MCF 10A (cell line): ENCODE measurements around the gene FRY. TPM values are rescaled to one million over a fixed set of nuclear protein-coding genes. Genes with fewer than 3 reads are reported as not detected.

Source experiments
- BruUV-seq: library from RNA; stranded (reverse); fragments of 400-500 nt; replicated peaks from 2 replicates; lab custom pipeline; 2021; lab: Mats Ljungman, UMichigan
- CTCF ChIA-PET: fragments of 300-600 bp; sonication (Branson Sonifier 250); formaldehyde crosslinking; extraction: SDS; loops from one replicate; lab custom pipeline; 2021; ENCODE audit warnings: antibody characterized with exemption, inconsistent platforms; lab: Yijun Ruan, JAX
- POLR2A ChIA-PET: fragments of 300-600, 350-650 bp; sonication (Branson Sonifier 250); formaldehyde crosslinking; extraction: SDS; loops from one replicate; lab custom pipeline; 2020; ENCODE audit warnings: antibody characterized with exemption, inconsistent platforms; lab: Yijun Ruan, JAX
- DNase-seq: peaks from one replicate; pipeline ENCODE4 v3.0.0-alpha.2; 2018; ENCODE audit not compliant: unreplicated experiment
- H3K27ac Mint-ChIP-seq: one replicate; pipeline ENCODE4 v1.8.0; 2022; ENCODE audit warnings: mild to moderate bottlenecking, low read depth, mixed read lengths; ENCODE audit not compliant: unreplicated experiment
- H3K27me3 Mint-ChIP-seq: one replicate; pipeline ENCODE4 v1.8.0; 2022; ENCODE audit warnings: mixed read lengths; ENCODE audit not compliant: insufficient read depth, unreplicated experiment
- H3K36me3 Mint-ChIP-seq: one replicate; pipeline ENCODE4 v1.8.0; 2022; ENCODE audit warnings: mild to moderate bottlenecking, moderate library complexity, mixed read lengths; ENCODE audit not compliant: insufficient read depth, unreplicated experiment
- H3K4me1 Mint-ChIP-seq: one replicate; pipeline ENCODE4 v1.8.0; 2022; ENCODE audit warnings: mixed read lengths; ENCODE audit not compliant: insufficient read depth, unreplicated experiment
- H3K4me3 Mint-ChIP-seq: one replicate; pipeline ENCODE4 v1.8.0; 2022; ENCODE audit warnings: mild to moderate bottlenecking, moderate library complexity, mixed read lengths; ENCODE audit not compliant: unreplicated experiment
- H3K9me3 Mint-ChIP-seq: one replicate; pipeline ENCODE4 v1.8.0; 2022; ENCODE audit warnings: mixed read lengths; ENCODE audit not compliant: unreplicated experiment
- intact Hi-C: fragments of 100-400 bp; cut with micrococcal nuclease; formaldehyde crosslinking; loops from 2 replicates; pipeline ENCODE4 v1.14.1; 2022
- total RNA-seq: library from RNA; stranded (reverse); gene quantifications from 2 replicates; pipeline ENCODE4 v1.2.3, GENCODE V29; 2022
- TF ChIP-seq, protein P1 (sequence below): fragments of 200-600 bp; IDR thresholded peaks from one replicate; pipeline ENCODE4 v1.8.0; 2022; ENCODE audit warnings: antibody characterized with exemption, mild to moderate bottlenecking; ENCODE audit not compliant: unreplicated experiment

Gene FRY
- total RNA-seq, 1 experiment from 2014 or later = 8.9 TPM

DNA sequence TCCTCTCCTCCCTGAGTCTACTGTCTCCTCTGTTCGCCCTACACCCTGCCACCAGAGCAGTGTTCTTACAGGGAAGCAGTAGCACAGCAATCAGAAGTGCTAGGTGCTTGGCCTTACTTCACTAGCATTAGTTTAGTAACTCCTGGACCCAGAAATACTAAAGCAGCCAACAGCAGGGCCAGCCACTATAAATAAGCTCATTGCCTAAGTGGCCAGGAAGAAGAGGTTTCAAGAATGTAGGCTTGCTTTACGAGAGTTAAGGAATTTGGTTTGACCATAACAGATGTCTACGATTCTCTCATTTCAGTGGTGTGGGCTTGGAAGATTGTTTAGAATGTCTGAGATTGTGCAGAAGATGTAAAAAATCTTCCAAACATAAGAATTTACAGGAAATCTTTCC is 180.2 kb downstream of the FRY start:
- no TSS peak for BruUV-seq
- TF ChIP-seq, protein P1, sequence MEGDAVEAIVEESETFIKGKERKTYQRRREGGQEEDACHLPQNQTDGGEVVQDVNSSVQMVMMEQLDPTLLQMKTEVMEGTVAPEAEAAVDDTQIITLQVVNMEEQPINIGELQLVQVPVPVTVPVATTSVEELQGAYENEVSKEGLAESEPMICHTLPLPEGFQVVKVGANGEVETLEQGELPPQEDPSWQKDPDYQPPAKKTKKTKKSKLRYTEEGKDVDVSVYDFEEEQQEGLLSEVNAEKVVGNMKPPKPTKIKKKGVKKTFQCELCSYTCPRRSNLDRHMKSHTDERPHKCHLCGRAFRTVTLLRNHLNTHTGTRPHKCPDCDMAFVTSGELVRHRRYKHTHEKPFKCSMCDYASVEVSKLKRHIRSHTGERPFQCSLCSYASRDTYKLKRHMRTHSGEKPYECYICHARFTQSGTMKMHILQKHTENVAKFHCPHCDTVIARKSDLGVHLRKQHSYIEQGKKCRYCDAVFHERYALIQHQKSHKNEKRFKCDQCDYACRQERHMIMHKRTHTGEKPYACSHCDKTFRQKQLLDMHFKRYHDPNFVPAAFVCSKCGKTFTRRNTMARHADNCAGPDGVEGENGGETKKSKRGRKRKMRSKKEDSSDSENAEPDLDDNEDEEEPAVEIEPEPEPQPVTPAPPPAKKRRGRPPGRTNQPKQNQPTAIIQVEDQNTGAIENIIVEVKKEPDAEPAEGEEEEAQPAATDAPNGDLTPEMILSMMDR = no peak
- no peak overlapping the region for H3K27ac Mint-ChIP-seq
- H3K27me3 Mint-ChIP-seq = no peaks in the 10 kb centered on the region
- peaks cover 6% of the 10 kb centered on the region for H3K36me3 Mint-ChIP-seq
- no peaks in the 10 kb centered on the region for H3K4me1 Mint-ChIP-seq
- ChIA-PET POLR2A (interaction anchor here (0.6 kb wide), 1 partner anchor 179 kb away, joined by 3 read pairs; no protein-coding TSS in a partner anchor), CTCF (no interaction called here)
- intact Hi-C loops = no loop called here
- peak; percentile 11 for DNase-seq
- no peak overlapping the region for H3K4me3 Mint-ChIP-seq
- H3K9me3 Mint-ChIP-seq = no peaks in the 10 kb centered on the region

DNA sequence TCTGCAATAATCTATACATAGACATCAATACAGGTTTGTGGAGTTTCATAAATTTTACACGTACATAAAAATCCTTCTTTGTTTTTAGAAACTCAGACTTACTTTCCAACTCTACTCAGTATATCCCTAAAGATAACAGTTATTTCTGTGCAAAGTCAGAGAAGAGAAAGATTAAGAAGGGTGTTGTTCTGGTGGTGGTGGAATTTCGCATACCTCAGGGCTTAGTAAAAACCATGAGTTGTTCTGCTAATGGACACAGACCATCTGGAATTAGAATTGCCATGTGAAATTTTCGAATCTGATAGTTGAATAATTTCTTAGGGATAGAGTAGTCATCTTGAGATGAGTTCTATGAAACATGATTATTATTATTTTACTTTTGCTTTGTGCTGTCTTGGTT is 180.8 kb downstream of the FRY start:
- no peaks in the 10 kb centered on the region for H3K27me3 Mint-ChIP-seq
- no peak overlapping the region for H3K27ac Mint-ChIP-seq
- ChIA-PET POLR2A (interaction anchor here (0.6 kb wide), 1 partner anchor 180 kb away, joined by 3 read pairs; no protein-coding TSS in a partner anchor), CTCF (no interaction called here)
- TF ChIP-seq, protein P1 = no peak
- intact Hi-C loops = no loop called here
- no peak for DNase-seq
- no peaks in the 10 kb centered on the region for H3K4me1 Mint-ChIP-seq
- peaks cover 6% of the 10 kb centered on the region for H3K36me3 Mint-ChIP-seq
- H3K9me3 Mint-ChIP-seq = no peaks in the 10 kb centered on the region
- H3K4me3 Mint-ChIP-seq = no peak overlapping the region
- no TSS peak for BruUV-seq

DNA sequence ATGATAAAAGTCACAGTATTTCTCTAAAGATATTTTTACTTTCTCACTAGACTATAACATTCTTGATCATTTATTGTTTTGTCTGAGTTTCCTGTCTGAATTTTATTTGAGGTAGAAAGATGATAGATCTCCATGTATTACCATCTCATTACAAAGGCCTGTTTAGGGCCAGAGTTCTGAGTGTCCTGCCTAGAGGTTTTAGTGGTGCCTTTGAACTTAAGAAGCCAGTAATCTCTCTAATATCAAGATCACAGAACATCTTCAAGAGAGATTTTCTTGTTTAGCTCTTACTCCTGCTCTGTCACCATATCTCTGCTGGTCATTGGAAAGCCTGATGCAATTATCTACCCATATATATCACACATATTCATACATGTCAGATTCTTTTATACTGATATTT is 182.1 kb downstream of the FRY start:
- no TSS peak for BruUV-seq
- POLR2A ChIA-PET = no interaction called here
- DNase-seq = no peak
- TF ChIP-seq, protein P1 = no peak
- H3K4me3 Mint-ChIP-seq = no peak overlapping the region
- peaks cover 6% of the 10 kb centered on the region for H3K36me3 Mint-ChIP-seq
- CTCF ChIA-PET = interaction anchor here (0.6 to 1.4 kb wide), 3 partner anchors 17 to 867 kb away, joined by 3 to 4 read pairs (median 3); no protein-coding TSS in a partner anchor
- no peaks in the 10 kb centered on the region for H3K4me1 Mint-ChIP-seq
- intact Hi-C loops = no loop called here
- no peaks in the 10 kb centered on the region for H3K27me3 Mint-ChIP-seq
- H3K9me3 Mint-ChIP-seq = no peaks in the 10 kb centered on the region
- H3K27ac Mint-ChIP-seq = no peak overlapping the region

DNA sequence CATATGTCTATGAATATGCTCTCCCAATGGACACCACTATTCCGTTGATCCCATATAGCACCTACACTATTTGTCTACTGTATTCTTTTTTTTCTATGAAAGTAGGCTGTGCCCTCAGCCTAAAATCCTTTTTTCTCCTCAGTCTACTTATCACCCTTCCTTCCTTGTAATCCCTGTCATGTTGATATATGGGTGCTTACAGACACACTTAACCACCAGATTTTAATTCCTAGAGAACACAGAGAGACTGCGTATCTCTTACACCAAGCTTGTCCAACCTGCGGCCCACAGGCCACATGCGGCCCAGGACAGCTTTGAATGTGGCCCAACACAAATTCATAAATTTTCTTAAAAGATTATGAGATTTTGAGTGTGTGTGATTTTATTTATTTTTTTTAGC is 182.5 kb downstream of the FRY start:
- no TSS peak for BruUV-seq
- H3K4me1 Mint-ChIP-seq = no peaks in the 10 kb centered on the region
- DNase-seq = no peak
- H3K36me3 Mint-ChIP-seq = peaks cover 6% of the 10 kb centered on the region
- no peaks in the 10 kb centered on the region for H3K9me3 Mint-ChIP-seq
- ChIA-PET CTCF (interaction anchor here (0.6 to 1.4 kb wide), 3 partner anchors 17 to 867 kb away, joined by 3 to 4 read pairs (median 3); no protein-coding TSS in a partner anchor), POLR2A (no interaction called here)
- H3K27me3 Mint-ChIP-seq = no peaks in the 10 kb centered on the region
- no peak overlapping the region for H3K27ac Mint-ChIP-seq
- intact Hi-C loops = no loop called here
- H3K4me3 Mint-ChIP-seq = no peak overlapping the region
- TF ChIP-seq, protein P1 = no peak
